GM18520 (cell line): ENCODE measurements around the gene GSTO2.

ENCODE experiments used
- ATAC-seq: cut with Tn5 transposase; IDR thresholded peaks from one replicate; pipeline ENCODE4 v1.9.1; 2021; ENCODE audit not compliant: unreplicated experiment

Gene GSTO2

DNA sequence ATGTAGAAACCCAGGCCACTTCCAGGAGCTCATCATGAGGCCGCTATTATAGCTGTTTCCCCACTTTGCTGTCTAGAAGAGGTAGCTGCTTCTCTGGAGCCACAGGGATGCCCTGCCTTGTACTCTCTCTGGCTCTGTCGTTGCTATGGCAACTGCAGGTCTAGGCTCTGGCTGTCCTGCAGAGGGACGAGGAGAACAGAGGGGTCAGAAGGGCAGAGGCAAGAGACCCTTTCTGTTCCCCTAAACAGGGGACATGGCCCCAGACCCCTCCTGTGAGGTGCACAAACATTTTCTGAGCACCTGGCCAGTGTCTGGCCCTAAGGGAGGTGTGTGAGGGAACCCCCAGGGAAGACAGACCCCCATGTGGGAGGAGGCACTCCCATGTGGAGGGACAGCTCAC is 37.9 kb downstream of the GSTO2 start:
- ATAC-seq, result no peak

- no peak for ATAC-seq
These were observed 38.8 kb downstream of the GSTO2 start for GRCh38 chr10:104307576-104308438.

DNA sequence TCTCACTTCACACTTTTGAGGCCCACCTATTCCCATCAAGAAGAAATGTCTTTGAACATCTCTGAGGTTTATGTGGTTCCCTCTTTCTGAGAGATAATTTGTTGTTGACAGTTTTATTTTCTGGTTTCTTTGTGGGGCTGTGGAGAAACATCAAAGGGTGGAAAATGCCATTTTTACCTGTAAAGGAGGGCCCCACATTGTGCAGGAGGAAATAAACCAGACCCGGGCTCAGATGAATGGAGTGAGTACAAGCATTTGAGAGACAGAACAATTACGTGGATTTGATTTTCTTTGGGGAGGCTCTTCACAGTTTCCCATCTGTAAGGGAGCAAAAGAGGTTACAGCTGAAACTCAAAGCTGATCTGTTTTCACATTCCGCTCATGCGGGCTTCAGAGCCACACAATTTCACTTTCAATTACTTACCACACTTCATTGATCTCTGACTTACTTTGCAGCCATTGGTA is 39.5 kb downstream of the GSTO2 start:
- ATAC-seq, result peak; percentile 66

- ATAC-seq, result no peak
These were observed 41.3 kb downstream of the GSTO2 start for GRCh38 chr10:104309980-104310978.

- no peak for ATAC-seq
These were observed 42.3 kb downstream of the GSTO2 start for GRCh38 chr10:104311184-104311720.

DNA sequence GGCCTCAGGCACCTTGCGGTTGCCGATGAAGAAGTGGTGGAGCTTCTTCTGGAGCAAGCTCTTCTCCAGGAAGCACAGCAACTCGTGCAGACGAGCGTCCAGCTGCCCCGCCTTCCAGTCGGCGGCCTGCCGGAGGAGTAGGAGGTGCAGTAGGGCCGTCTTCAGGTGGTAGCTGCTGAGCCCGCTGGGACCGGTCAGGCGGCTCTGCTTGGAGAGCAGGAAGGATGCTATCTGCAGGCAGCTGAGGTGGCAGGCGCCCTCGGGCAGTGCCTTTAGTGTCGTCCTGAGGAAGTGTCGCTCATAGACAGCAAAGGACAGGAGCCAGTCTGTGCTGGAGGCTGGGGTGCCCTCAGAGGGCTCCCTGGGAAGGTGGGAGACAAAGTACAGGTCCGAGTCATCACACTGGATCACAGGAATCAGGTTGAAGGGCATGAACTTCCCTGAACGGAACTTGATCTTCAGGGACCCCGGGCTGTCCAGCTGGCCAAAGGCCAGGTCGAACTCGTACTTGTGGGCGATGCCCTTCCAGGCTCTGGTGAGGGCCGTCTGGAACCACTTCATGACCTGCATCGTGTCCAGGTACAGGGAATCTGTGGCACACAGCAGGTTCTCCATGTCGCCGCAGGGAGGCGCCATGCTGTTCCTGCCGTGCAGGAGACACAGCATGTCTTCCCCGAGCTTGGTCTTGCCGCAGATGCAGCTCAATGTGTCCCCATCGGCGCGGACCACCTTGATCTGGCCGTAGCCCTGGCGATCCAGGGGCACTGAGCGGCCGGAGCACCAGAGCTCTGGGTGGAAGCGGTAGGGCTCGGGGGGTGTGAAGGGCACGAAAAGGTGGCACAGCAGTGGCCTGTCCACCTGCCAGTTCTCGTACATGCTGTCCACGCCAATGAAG is 45.9 kb downstream of the GSTO2 start:
- ATAC-seq, result no peak

- ATAC-seq, result no peak
These were observed 46.5 kb downstream of the GSTO2 start for GRCh38 chr10:104315486-104315921.

DNA sequence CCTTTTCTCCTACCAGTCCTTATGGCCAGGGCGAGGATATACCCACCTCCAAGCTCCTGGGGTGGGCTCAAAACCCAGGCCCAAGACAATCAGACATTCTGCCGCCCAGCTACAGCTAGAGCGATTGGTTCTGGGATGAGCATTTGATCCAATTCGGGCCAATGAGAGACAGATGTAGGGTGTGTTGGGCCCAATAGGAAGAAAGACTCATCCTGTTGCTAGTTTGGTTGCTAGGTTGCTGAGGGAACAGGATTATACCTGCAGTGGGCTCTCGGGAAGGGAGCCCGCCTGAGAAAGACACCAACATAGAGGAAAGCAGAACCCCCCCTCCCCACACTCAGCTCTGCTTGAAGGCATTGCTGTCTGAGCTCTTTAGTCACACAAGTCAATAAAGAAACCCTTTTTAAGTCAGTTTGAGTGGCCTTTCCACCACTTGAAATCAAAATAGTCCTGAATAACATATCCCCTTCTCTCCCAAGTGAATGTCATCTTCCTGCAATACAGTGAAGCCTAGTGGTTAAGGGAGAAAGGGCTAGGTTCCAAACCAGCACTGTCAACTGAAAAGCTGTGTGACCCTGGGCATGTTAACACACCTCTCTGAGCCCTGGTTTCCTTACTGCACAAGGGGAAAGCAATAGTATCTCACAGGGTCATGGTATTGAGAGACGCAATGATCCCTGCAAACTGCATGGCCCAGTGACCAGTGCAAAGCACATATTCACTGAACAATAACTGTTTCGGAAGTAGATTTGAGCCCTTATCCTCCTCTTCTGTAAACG is 47.5 kb downstream of the GSTO2 start:
- no peak for ATAC-seq

GRCh38 chr10:104317269-104317710 is 48.3 kb downstream of the GSTO2 start:
- no peak for ATAC-seq

DNA sequence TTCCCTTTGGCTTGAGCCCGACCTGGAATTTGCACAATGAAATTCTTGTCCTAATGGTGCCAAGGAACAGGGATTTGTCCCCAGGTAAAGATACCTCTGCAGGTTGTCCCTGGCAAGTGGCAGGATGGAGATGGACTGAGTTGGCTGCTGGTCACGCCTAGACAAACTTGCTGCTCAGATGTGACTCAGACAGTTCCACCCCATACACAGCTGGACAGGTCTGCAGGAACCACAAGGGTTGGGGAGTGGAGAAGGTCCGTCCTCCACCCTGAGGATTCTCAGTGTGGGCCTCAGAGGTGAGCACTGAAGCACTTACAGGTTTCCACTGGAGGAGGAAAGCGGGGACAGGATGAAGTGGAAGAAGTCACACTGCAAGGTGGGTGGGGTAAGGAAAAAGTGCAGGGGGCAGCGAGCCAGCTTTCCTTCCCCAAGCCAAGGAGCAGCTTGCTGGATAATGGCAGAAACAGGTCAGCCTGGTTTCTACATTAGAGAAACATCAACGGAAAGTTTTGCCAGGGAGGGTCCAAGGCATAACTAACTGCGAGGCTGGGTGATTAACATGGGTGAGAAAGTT is 48.8 kb downstream of the GSTO2 start:
- no peak for ATAC-seq

DNA sequence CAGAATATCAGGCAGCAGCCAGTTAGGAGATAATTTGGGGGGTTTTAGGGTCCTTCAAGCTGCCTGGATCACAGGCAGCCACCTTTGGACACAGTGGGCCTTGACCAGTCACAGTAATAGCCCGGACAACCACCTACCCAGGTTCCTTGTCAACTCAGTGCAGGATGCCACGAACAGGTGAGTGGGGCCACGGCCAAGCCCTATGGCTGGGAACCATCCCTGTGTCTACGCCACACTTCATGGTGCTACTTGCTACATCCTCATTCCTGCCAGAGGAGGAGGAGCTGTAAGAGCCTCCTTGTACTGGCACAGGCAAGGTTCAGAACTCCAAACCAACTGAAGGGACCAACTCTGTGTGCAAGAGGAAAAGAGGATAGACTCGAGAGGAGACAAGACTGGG is 49.3 kb downstream of the GSTO2 start:
- no peak for ATAC-seq

DNA sequence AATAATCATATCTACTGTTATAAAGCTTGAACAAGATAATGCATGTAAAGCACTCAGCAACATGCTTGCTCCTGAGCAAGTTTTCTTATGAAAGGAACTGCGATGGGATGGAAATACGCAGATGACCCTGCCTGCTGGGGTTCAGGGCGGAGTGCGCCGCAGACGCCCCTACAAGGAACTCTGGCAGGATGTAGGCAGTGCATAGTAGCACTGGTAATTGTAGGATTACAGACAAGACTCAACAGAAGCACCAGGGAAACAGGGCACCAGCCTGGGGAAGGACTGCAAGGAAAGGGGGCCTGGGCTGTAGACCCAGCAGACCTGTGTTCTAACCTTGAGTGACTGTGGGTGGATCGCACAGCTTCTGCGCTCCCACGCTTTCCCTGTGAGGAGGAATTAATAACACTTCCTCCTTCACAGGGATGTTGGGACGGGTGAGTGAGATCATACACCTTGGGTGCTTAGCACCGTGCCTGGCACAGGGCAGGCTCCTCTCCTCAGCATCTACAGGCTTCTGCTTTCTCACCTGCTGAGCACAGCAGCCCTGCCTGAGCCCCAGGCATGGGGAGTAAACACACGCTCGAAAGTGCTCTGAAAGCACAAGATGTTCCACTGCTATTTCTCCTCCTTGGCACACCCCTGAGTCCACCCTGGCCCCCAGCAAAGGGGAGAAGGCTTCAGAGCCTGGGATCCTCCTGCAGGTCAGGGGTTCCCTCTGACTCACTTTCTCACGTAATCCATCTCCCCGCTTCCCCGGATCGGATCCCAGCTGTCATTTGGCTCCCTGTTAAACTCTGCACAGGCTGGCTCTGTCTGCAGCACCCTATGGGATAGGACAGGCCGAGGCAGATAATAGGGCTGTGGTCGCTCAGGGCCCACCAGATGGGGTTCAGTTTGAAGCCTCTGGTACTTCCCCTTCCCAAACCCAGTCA is 50.1 kb downstream of the GSTO2 start:
- ATAC-seq, result no peak

DNA sequence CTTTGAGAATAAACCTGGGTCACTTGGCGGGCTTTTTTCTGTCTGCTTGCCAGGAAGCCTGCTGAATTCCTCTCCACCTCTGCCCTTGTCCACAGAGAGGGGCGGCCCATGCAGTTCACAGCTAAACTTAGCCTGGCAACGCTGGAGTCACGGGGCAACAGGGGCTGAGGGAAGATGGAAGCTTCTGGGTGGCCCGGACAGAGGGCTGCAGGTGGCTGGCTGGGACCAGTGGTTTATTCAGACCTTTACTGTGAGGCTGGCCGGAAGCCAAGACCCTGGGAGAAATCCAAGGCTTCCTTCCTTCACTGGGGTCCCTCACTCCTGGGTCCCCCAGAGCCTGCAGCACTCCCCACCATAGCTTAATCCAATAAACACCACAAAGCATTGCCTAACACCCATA is 52.2 kb downstream of the GSTO2 start:
- no peak for ATAC-seq

DNA sequence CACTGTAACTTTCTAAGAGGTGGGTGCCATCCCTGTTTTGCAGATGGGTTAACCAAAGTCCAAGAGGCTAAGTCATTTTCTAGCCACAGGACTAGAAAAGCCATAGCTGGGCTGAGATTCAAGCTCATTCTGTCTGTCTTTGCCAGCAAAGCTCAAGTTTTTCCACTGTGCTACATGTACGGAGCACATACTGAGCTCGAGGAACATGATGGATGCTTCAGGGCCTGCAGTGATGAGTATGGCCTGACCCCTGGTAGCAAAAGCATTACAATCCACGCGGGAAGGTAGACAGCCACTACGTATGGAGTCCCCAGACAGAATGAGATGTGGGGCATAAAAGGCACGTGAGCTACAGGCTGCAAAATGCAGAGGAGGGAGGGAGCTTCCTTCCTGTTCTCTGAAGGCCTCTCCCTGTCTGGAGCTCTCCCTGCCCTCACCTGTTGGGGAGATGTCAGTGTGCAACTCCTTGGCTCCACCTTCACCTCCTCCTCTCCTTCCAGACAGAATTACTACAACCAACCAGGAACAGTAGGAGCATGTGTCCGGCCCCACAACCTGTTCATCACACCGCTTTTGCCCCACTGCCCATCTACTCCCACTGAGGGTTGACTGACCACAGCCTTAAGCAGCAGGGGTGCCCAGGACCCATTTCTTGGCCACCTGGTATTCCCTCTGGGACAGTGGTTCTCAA is 52.9 kb downstream of the GSTO2 start:
- no peak for ATAC-seq

- peak; percentile 44 for ATAC-seq
These were observed 53.4 kb downstream of the GSTO2 start for GRCh38 chr10:104322416-104322782.

GRCh38 chr10:104323085-104323484 is 54.1 kb downstream of the GSTO2 start:
- no peak for ATAC-seq

- ATAC-seq, result no peak
These were observed 54.8 kb downstream of the GSTO2 start for GRCh38 chr10:104323760-104324201.
